Measurements from ENCODE around the gene ERCC6L2.
A peak's percentile ranks its signal among the peaks of the same experiment; 100 is the strongest.

Gene ERCC6L2

DNA sequence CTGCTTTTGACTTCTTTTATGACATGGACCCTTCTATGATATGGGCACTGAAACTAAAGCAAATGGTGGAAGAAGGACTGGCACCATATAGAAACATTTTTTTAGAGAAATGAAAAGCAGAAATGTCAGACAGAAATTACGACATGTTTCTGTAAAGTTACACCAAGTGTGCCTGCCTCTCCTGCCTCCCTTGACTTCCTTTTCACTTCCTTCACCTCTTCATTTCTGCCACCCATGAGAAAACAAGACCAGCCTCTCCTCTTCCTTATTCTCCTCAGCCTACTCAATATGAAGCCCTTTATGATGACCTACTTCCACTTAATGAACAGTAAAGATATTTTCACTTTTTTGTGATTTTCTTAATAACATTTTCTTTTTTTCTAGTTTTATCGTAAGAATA, 44.5 kb downstream of the ERCC6L2 start:
- DNase-seq: no peak
- no peak for ATAC-seq

DNA sequence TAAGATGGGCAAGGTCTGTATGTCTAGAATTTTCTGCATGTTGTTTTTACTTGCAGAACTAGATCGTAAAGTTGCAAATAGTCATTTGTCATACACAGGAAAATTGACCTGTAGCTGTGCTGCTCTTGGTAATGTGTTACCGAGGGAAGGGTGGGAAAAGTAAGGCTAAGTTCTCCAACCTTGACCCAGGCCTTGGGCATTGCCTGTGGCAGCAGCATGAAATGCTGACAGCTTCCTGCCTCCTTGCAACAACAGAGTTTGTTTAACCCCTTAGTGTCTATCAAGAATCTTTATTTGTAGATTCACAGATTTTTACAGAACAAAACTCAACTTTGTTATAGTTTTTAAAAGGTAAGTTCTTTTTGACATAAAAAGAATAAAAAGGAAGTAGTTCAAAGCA, 48.3 kb downstream of the ERCC6L2 start:
- ATAC-seq (no peak), DNase-seq (no peak)

DNA sequence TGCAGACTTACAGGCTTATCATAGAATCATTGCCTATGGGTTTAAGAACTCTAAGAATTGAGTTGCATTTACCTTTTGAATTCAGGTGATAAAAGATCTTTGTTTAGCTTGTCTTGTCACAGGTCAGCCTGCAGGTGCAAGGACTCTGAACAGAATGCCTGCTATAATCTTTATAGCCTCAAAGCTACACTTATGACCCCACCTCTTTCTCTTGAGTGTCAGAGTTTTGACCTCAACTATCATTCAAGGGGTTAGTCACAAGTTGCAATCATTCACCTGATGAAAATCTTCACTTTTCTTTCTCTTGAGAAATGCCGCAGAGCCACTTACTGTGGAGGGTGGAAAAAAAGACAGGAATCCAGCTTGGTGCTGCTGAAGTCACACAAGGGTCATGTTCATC, 49.5 kb downstream of the ERCC6L2 start:
- ATAC-seq (no peak), DNase-seq (no peak)

DNA sequence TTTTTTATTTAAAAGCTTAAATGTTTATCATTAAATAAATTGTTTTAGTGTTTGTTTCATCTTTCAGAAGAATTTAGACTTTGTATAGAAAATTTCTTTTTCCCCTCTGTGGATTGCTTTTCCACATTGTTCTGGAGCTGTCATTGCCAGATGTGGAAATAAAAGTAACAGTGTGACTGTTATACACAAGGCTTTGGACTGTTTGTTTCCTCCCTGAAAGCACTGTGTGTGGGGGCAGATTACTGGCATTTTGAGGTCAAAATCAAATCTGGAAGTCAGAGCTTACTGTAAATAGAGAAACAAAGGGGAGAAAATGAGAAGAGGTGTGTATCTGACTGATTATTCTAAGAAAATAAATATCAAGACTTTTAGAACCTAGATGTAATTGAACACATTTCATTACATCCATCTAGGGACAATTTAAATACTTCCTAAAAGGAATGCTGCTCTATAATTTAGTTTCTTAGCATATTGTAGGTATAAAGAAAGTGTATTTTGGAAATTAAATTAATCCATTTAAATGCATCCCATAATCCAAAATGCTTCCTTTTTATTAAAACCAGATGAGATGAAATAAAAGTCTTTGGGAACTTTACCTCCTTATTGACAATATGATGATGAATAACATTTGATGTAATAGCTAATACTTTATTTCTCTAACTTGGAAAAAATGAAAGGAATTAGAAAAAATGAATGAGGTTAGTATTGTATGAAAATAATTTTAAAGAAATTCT, 51.9 kb downstream of the ERCC6L2 start:
- no peak for ATAC-seq
- no peak for DNase-seq

DNA sequence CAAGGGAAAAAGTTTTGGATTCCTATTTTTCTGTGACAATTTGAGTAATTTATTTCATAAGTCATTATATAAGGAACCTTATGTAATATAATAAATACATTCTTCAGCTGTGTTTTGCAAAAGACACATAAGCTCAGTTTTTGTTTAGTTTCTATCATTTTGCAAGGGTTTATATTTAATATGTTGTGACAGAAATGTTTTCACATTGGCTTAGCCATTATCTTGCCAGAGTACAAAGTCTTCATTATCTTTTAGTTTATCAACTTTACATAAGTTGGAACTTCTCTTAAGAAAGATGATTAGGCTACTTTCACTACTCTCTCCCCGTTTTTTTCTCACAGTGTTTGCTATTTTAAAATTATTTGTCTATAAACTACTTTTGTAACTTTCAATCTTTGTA, 54.8 kb downstream of the ERCC6L2 start:
- DNase-seq (no peak), ATAC-seq (no peak)

DNA sequence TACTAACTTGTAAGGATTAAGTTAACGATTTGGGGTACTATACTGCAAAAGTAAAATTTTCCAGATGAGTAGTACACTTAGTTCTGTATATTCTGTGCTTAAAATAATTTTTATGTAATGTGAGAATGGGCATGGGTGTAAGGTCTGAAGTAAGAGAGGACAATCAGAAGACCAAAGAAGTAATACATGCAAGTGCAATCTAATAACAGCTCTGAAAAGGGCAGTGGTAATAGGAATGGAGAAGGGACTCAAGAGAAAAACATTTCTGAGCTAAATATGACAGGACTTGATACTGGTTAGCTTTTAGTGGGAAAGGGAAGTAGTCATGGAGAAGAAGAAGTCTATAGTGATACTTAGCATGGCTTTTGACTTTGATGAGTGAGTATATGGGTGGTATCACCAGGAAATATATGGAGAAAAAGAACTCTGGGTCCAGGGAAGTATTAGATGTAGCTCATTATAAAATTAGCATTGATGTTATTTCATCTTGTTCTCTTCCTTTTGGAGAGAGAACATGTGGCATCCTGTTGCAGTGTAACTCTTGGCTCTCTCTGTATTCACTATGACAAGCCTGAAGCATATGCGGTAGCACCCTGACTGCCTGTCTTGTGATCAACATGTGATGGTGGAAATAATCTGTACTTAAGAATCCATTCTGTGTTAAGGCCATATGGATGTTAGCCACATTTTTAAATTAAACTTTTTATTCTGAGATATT, 60.5 kb downstream of the ERCC6L2 start:
- DNase-seq (no peak), ATAC-seq (no peak)

DNA sequence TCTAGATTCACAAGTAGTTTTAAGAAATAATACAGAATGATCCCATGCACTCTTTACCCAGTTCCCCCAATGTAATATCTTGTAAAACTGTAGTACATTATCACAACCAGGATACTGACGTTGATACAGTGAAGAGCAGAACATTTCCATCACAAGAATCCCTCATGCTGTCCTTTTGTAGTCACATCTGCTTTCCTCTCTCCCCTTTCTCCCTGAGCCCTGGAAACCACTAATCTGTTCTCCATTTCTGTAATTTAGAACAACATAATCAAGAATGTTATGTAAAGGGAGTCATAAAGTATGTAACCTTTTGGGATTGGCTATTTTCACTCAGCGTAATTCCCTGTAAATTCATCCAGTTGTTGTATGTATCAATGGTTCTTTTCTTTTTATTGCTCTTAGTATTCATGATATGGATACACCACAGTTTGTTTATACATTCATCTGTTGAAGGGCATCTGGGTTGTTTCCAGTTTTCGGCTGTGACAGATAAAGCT, 61.1 kb downstream of the ERCC6L2 start:
- DNase-seq (no peak), ATAC-seq (no peak)

DNA sequence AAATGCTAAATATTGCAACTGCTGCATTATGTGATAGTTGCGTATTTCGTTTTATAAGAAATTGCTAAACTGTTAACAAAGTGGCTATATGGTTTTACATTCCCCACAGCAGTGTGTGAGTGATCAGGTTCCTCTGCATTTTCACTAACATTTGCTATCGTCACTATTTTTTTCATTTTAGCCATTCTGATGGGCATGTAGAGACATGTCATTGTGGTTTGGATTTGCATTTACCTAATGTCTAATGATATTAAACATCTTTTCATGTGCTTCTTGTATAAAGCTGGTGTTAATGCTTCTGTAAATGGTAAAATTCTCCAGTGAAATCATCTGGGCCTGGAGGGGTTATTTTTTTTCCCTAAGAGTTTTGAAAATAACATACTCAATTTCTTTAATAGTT, 61.6 kb downstream of the ERCC6L2 start:
- ATAC-seq (no peak), DNase-seq (no peak)

DNA sequence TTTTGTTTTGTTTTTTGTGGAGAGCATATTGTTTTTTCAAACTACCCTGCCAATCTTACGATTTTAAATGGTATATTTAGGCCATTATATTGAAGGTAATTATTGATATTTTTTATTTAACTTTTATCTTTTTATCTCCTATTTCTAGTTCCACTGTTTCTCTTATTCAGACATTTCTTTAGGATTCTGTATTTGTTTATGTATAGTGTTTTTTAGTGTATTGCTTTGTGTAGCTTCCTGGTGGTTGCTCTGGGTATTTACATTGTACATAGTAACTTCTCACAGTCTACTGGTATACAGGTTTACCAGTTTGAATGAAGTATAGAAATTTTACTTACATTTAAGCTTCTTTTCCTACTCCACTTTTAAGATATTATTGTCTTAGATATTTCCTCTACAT, 63.2 kb downstream of the ERCC6L2 start:
- no peak for DNase-seq
- ATAC-seq: no peak

DNA sequence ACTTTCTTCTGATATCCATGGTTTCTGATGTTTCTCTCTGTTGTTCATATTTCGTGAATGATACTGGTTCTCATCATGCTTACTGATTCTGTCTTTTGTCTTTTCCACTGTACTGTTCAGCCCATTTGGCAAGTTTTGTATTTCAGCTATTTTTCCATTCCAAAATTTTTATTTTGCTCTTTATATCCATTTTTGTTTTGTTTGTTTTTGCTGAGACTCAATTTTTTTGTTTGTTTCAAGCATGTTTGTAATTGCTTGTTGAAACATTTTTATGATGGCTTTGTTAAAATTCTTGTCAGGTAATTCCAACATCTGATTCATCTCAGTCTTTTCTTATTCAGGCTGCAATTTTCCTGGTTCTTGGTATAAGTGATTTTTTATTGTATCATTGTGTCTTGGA, 64.0 kb downstream of the ERCC6L2 start:
- DNase-seq (no peak), ATAC-seq (no peak)

DNA sequence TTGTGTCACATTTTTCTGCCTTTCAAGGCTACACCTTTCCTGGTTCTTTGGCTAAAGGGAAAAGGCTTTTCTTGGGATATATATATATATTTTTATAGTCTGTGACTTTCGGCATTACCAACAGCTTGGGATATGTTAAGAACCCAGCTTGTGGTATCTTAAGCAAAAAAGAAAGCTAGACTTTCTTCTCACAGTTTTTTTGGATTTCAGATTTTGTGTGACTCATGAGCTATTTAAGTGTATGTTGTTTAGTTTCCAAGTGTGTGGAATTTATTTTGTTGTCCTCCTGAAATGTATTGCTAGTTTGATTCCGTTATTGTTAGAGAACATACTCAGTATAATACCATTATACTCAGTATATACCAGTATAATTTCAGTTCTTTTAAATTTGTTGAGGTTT, 64.8 kb downstream of the ERCC6L2 start:
- no peak for DNase-seq
- ATAC-seq: no peak

DNA sequence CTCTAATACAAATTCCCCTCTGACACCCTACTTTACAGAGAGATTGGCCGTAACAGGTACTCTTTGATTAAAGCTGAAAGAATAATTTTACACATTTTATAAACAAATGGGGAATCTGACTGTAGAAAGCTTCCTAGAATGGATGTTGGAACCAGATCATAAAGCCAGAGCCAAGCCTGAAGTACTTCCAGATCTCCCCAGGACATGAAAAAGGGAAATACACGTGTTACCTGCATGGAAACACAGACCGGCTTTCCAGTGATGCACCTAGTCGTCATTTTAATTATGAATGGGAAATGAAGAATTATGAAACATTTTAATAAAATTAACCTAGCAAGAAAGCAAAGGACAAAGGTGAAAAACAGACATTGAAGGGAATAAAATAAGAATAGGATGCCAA, 66.5 kb downstream of the ERCC6L2 start:
- no peak for ATAC-seq
- no peak for DNase-seq

DNA sequence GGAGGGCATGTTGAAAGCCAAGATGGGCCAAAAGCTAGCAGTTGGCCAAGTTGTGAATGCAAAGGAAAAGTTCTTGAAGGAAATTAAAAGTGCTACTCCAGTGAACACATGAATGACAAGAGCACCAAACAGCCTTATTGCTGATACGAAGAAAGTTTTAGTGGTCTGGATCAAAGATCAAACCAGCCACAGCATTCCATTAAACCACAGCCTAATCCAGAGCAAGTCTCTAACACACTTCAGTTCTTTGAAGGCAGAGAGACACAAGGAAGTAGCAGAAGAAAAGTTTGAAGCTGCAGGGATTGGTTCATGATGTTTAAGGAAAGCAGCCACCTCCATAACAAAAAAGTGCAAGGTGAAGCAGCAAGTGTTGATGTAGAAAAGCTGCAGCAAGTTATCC, 71.6 kb downstream of the ERCC6L2 start:
- ATAC-seq: no peak
- no peak for DNase-seq

DNA sequence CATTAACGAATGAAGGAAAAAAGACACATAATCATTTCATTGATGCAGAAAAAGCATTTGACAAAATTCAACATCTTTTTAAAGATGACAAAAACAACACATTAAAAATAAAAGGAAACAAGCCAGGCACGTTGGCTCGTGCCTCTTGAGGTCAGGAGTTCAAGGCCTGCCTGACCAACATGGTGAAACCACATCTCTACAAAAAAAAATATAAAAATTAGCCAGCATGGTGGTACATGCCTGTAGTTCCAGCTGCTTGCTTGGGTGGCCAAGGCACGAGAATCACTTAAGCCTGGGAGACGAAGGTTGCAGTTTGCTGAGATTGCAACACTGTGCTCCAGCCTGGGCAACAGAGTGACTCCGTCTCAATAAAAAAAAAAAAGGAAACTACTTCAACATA, 77.0 kb downstream of the ERCC6L2 start:
- DNase-seq: no peak
- no peak for ATAC-seq

DNA sequence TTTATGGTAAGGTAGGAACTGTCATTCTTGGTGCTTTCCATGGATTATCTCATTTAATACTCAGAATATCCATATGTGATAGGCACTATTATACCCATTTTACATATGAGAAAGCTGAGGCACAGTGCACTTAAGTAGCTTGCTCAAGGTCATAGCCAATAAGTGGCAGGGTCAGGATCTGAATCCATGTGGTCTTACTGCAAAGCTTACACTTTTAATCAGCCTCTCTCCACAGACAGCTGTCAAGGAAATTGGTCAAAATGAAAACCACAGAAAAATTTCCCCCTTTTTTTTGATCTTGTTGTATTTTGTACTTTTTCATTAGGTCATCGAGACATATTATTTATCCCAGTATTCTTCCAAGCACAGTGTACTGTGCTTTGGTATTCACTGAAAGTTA, 78.5 kb downstream of the ERCC6L2 start:
- no peak for DNase-seq
- ATAC-seq: no peak

DNA sequence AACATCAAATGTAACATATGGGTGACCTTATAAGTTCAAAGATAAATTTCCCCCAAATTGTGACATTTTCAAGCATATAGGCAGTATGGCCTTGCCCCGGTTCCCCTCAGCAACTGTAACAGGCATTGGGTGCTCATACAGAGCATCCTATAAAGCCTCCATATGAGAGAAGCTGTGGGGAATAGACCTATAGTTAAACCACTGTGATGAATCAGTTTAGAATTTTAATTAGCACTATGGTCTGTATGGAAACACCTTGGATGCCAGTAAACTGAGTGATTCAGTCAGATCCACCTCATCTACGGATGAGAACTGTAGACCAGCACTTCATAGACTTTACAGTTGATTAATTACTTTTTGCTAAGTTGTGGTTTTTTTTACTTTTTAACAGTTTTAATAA, 79.4 kb downstream of the ERCC6L2 start:
- peak; percentile 99 for ATAC-seq

DNA sequence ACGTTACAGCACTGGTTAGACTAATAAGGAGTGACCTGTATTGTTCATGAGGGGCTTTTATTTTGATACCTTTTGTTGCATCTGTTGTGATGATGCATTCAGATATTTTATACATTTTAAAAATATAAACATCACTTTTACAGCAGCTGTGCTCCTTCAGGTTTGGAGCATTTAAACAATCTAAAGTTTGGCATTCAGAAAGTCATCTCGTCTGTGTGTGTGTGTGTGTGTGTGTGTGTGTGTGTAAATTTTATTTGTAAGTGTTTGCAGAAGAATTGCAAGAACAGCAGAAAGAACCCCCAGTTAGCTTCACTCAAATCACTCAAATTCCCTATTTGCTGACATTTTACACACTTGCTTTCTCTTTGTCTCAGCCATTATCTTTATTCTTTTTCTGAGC, 87.4 kb downstream of the ERCC6L2 start:
- ATAC-seq: no peak
- no peak for DNase-seq

More for the DNA sequence above, 79.4 kb downstream of the ERCC6L2 start:
- DNase-seq: peak; percentile 23

DNA sequence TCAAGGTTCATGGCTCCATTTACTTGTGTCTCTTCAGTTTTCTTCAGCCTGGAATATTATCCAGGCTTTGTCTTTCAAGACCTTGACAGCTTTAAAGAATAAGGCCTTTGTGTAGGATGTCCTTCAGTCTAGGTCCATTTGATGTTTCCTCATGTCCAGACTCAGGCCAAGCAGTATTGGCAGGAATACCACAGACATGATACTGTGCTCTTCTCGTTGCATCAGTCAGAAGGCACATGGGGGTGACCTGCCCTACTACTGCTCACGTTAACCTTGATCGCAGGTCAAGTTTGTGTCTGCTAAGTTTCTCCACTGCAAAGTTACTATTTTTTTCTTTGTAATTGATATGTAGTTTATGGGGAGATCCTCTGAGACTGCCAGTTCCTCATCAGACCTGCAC, 88.2 kb downstream of the ERCC6L2 start:
- DNase-seq: no peak
- no peak for ATAC-seq

DNA sequence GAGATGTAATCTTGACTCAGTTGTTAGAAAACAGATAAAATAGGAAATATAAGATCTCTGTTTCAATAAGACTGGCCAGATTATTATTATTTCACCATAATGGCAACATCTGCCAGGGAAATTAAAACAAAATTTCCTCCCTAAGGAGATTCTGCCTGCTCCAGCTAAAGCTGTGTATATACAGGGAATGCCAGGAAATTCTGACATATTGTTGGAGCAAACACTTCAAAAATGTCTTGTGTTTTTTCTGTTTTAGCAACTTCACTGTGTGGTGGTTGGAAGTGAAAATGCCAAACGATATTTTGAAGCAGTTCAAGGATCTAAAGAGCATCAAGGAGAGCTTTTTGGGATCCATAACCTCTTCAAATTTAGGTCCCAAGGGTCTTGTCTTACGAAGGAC, 90.8 kb downstream of the ERCC6L2 start:
- ATAC-seq (no peak), DNase-seq (no peak)

DNA sequence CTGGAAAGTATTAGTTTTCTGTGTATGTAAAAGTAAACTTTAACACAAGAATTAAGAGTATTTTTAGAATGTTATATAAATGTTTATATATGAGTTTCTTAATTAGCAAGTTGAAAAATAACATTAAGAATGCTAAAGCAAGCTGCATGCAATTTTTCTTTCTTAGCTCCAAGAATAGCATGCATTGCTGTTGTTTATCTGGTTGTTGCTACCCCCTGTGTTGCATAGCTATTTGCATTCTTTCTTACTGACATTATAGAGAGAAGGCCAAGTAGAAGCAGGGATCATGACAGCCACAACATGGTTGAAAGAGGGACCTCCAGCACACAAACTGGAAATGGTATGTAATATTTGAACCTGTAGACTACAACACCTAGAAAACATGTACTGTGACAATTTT, 94.8 kb downstream of the ERCC6L2 start:
- DNase-seq: no peak
- no peak for ATAC-seq

DNA sequence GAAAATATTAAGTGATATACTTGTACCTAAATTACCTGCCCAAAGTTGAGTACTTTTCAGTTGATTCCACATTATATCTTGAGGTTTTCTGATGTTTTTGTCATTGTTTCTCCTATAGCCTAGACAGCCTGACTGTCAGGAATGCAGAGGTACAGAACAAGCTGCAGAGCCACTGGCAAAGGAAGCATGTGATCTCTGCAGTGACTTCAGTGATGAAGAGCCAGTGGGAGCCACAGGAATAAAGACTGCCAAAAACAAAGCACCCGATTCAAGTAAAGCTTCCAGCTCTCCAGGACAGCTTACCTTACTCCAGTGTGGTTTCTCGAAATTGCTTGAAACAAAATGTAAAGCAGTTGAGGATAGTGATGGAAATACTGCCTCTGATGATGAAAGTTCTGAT, 96.3 kb downstream of the ERCC6L2 start:
- no peak for ATAC-seq
- DNase-seq: no peak

DNA sequence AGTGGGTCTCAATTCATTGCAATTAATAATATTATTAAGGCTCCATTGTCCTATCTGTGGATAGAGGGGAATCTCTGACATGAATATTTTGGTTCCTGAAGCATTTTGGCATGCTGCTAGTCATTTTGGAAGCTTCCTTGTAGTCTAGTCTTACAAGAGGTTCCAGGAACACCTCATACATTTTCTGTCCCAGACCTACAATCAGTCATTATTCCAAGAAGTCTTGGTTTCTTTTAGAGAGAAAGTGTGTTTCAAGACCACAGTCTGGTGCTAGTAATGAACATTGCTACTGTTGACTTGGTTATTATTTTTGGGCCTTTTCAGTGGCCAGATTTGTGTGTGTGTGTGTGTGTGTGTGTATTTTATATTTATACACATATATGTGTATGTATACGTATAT, 98.9 kb downstream of the ERCC6L2 start:
- ATAC-seq (no peak), DNase-seq (no peak)

DNA sequence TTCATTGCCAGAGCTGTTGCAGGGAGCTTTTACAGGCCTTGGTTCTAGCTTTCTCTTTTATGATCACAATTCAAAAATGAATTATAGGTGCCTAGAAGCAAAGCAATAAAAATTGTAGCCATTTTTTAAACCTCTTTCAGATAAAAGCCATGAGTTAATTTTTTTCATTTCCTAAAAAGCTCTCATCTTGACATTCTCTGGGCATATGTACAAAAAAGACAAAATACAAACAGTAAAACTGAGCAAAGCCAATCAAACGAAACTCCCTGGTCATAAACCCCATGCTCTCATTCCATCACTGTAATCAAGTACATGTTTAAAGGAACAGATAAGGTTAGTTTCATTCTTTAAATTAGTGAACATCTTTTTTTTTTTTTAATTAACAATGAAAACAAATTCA, 101.9 kb downstream of the ERCC6L2 start:
- DNase-seq (no peak), ATAC-seq (no peak)

DNA sequence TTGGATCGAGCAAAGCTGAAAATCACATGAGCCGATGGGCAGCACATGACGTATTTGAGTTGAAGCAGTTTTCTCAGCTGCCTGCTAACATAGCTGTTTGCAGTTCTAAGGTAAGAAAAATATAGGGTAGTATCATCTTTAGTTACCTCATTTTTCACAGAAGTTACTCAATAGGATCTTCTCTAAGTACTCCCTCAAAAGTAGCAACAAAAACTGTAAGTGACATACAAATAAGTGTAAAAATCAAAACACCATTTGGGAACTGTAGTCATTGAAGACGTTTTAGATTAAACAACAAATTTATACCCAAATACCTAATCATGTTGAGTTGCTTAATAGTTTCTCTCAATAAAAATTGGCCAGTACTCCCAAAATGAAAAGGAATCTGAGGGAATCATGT, 102.6 kb downstream of the ERCC6L2 start:
- DNase-seq (no peak), ATAC-seq (no peak)
